GM12891 (cell line): ENCODE measurements around the gene PDCL2.

Experiments used
- POLR2A ChIP-seq: IDR thresholded peaks from 2 replicates; pipeline ENCODE4 v1.6.1; 2011; ENCODE audit warnings: low read depth, low read length, control low read depth
- POLR2AphosphoS5 ChIP-seq: IDR thresholded peaks from 2 replicates; pipeline ENCODE4 v1.6.1; 2011; ENCODE audit warnings: low read depth, low read length, control low read depth
- TAF1 ChIP-seq: IDR thresholded peaks from 2 replicates; pipeline ENCODE4 v1.6.1; 2011; ENCODE audit warnings: low read depth, low read length, control low read depth

DNA sequence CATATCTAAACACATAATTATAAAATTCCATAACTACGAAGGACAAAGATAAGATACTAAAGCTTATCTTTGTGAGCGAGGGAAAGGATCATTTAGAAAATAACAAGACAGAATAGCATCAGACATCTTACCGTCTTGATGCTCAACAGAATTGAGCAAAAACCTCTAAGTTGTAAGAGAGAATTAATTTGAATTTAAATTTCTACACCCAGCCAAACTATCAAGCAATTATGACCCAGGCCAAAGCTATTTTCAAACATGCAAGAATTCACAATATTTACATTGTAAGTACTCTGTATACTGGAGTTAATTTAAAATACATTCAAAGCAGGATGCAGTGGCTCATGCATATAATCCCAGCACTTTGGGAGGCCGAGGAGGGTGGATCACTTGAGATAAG, 61.9 kb downstream of the PDCL2 start:
- TF ChIP-seq POLR2A (no peak), POLR2AphosphoS5 (no peak), TAF1 (no peak)
